Fibroblast of lung (primary cell): ENCODE measurements around the gene SEPTIN12. TPM values are rescaled to one million over a fixed set of nuclear protein-coding genes. Genes with fewer than 3 reads are reported as not detected.

Experiments used
- DNase-seq, 2 donors: peaks; one replicate each; pipeline versions ENCODE4 v3.0.0 to v3.0.0-alpha.2; 2010; ENCODE audit warnings: low read depth in 2 of 2
- H2AFZ ChIP-seq: 2 replicates; pipeline ENCODE4 v1.5.1; 2012; ENCODE audit warnings: low read length, control low read depth, inconsistent platforms
- H3K27ac ChIP-seq: 2 replicates; pipeline ENCODE4 v1.5.1; 2011; ENCODE audit warnings: low read length, control low read depth; ENCODE audit not compliant: insufficient read depth
- H3K27me3 ChIP-seq: 2 replicates; pipeline ENCODE4 v1.5.1; 2011; ENCODE audit warnings: mild to moderate bottlenecking, low read length; ENCODE audit not compliant: control insufficient read depth, insufficient read depth
- H3K36me3 ChIP-seq: 2 replicates; pipeline ENCODE4 v1.5.1; 2011; ENCODE audit warnings: low read length; ENCODE audit not compliant: control insufficient read depth, insufficient read depth
- H3K4me1 ChIP-seq: 2 replicates; pipeline ENCODE4 v1.5.1; 2011; ENCODE audit warnings: low read length; ENCODE audit not compliant: control insufficient read depth, insufficient read depth; ENCODE audit errors: extremely low read depth
- H3K4me2 ChIP-seq: 2 replicates; pipeline ENCODE4 v1.5.1; 2011; ENCODE audit warnings: low read length, control low read depth; ENCODE audit not compliant: insufficient read depth; ENCODE audit errors: extremely low read depth
- H3K4me3 ChIP-seq, 4 experiments: fragments of 200-600 bp in 1 of 4; sonication (generic) in 1 of 4; replicated peaks in 1 of 4; 2 replicates each; pipeline ENCODE4 v1.5.1; 2011 to 2016; ENCODE audit warnings: low read length in 4 of 4, low read depth in 3 of 4, mild to moderate bottlenecking in 3 of 4, control low read depth in 2 of 4, inconsistent platforms in 1 of 4, mixed read lengths in 1 of 4; ENCODE audit not compliant: insufficient read depth in 1 of 4; ENCODE audit errors: control extremely low read depth in 1 of 4
- H3K79me2 ChIP-seq: 2 replicates; pipeline ENCODE4 v1.5.1; 2012; ENCODE audit warnings: mild to moderate bottlenecking, low read length, inconsistent platforms; ENCODE audit not compliant: control insufficient read depth, insufficient read depth
- H3K9ac ChIP-seq: 2 replicates; pipeline ENCODE4 v1.5.1; 2011; ENCODE audit warnings: mild to moderate bottlenecking, low read length, control low read depth; ENCODE audit not compliant: insufficient read depth
- H3K9me3 ChIP-seq: 2 replicates; pipeline ENCODE4 v1.5.1; 2012; ENCODE audit warnings: low read depth, low read length; ENCODE audit not compliant: control insufficient read depth, insufficient read depth
- H4K20me1 ChIP-seq: 2 replicates; pipeline ENCODE4 v1.5.1; 2011; ENCODE audit warnings: low read length; ENCODE audit not compliant: control insufficient read depth, insufficient read depth; ENCODE audit errors: extremely low read depth
- EZH2 ChIP-seq: IDR thresholded peaks from 2 replicates; pipeline ENCODE4 v1.5.1; 2012; ENCODE audit warnings: low read length, control low read depth, mild to moderate bottlenecking; ENCODE audit errors: missing control alignments
- polyA plus RNA-seq, 2 donors: library from polyadenylated mRNA; depleted of rRNA in 1 of 2; stranded (reverse) in 1 of 2; unstranded in 1 of 2; fragments of >200 nt; gene quantifications; 2 replicates each; pipeline ENCODE4 v1.2.1, GENCODE V29; 2011 to 2012; ENCODE audit warnings: missing spikeins in 1 of 2
- total RNA-seq: library from RNA; depleted of rRNA; stranded (reverse); fragments of >200 nt; gene quantifications from 2 replicates; pipeline ENCODE4 v1.2.1, GENCODE V29; 2014
- TF ChIP-seq, protein P1 (sequence below), 2 donors: IDR thresholded peaks in 1 of 2; conservative IDR thresholded peaks in 1 of 2; 1 replicate in 1 of 2; 2 replicates in 1 of 2; pipeline ENCODE4 v1.5.1; 2011 to 2012; ENCODE audit warnings: low read length in 2 of 2, control low read depth in 1 of 2, inconsistent platforms in 1 of 2, low read depth in 1 of 2, mild to moderate bottlenecking in 1 of 2

SEPTIN12 gene
- total and polyA plus RNA-seq, 2 donors (not counting 1 experiment from before 2014, with no cell fraction given) = not detected

DNA sequence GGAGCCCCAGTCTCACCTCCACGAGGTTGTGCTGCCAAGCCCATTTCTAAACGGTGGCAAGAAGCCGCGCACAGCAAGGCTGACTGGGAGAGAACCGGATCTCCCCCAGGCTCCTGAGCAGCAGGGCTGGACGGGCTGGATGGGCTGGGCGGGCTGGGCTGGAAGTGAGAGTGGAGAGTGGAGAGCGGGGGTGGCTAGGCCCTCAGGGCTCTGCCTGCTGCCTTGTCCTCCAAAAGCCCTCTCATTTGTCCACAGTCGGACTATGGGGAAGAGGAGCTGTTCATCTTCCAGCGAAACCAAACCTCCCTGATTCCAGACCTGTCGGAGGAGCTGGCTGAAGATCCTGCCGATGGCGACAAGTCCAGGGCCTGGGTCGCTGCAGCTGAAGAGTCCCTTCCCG is 50.6 kb downstream of the SEPTIN12 start:
- H3K79me2 ChIP-seq = peaks cover 7% of the 10 kb centered on the region
- no peaks in the 10 kb centered on the region for H3K9me3 ChIP-seq
- no peaks in the 10 kb centered on the region for H3K27me3 ChIP-seq
- H3K4me1 ChIP-seq = peaks cover 2% of the 10 kb centered on the region
- H3K4me2 ChIP-seq = no peak overlapping the region
- H2AFZ ChIP-seq = no peak overlapping the region
- H4K20me1 ChIP-seq = no peaks in the 10 kb centered on the region
- no peak overlapping the region for H3K4me3 ChIP-seq
- no peak overlapping the region for H3K27ac ChIP-seq
- no peak overlapping the region for H3K9ac ChIP-seq
- H3K36me3 ChIP-seq = no peaks in the 10 kb centered on the region
- DNase-seq = no peak
- TF ChIP-seq, protein P1, sequence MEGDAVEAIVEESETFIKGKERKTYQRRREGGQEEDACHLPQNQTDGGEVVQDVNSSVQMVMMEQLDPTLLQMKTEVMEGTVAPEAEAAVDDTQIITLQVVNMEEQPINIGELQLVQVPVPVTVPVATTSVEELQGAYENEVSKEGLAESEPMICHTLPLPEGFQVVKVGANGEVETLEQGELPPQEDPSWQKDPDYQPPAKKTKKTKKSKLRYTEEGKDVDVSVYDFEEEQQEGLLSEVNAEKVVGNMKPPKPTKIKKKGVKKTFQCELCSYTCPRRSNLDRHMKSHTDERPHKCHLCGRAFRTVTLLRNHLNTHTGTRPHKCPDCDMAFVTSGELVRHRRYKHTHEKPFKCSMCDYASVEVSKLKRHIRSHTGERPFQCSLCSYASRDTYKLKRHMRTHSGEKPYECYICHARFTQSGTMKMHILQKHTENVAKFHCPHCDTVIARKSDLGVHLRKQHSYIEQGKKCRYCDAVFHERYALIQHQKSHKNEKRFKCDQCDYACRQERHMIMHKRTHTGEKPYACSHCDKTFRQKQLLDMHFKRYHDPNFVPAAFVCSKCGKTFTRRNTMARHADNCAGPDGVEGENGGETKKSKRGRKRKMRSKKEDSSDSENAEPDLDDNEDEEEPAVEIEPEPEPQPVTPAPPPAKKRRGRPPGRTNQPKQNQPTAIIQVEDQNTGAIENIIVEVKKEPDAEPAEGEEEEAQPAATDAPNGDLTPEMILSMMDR (conservative IDR thresholded peaks at IDR 0.05 in 1 of 2, IDR thresholded peaks at IDR 0.05 in 1 of 2; ENCODE audit: low read depth in 1 of 2, low read length in 2 of 2) = no peak
- no peak for TF ChIP-seq EZH2

GRCh38 chr16:4736546-4736945 is 51.6 kb downstream of the SEPTIN12 start:
- no peak overlapping the region for H3K4me2 ChIP-seq
- DNase-seq = no peak
- H3K27me3 ChIP-seq = no peaks in the 10 kb centered on the region
- H3K4me3 ChIP-seq = no peak overlapping the region
- H3K9me3 ChIP-seq = no peaks in the 10 kb centered on the region
- H3K9ac ChIP-seq = no peak overlapping the region
- H4K20me1 ChIP-seq = no peaks in the 10 kb centered on the region
- no peak for TF ChIP-seq EZH2
- TF ChIP-seq, protein P1 (conservative IDR thresholded peaks at IDR 0.05 in 1 of 2, IDR thresholded peaks at IDR 0.05 in 1 of 2; ENCODE audit: low read depth in 1 of 2, low read length in 2 of 2) = no peak
- peaks cover 2% of the 10 kb centered on the region for H3K4me1 ChIP-seq
- peaks cover 11% of the 10 kb centered on the region for H3K79me2 ChIP-seq
- no peak overlapping the region for H2AFZ ChIP-seq
- no peak overlapping the region for H3K27ac ChIP-seq
- no peaks in the 10 kb centered on the region for H3K36me3 ChIP-seq

GRCh38 chr16:4734730-4735535 is 53.2 kb downstream of the SEPTIN12 start:
- peaks cover 1% of the 10 kb centered on the region for H3K36me3 ChIP-seq
- H3K4me1 ChIP-seq = peaks cover 2% of the 10 kb centered on the region
- peak overlapping the region; percentile 94 for H2AFZ ChIP-seq
- H3K79me2 ChIP-seq = peaks cover 11% of the 10 kb centered on the region
- no peaks in the 10 kb centered on the region for H3K27me3 ChIP-seq
- DNase-seq = peak; percentile 71 to 78
- no peaks in the 10 kb centered on the region for H3K9me3 ChIP-seq
- peak overlapping the region; percentile 93 for H3K4me2 ChIP-seq
- peak overlapping the region; percentile 80 to 96 (median 81) for H3K4me3 ChIP-seq
- TF ChIP-seq EZH2 = no peak
- TF ChIP-seq, protein P1 (conservative IDR thresholded peaks at IDR 0.05 in 1 of 2, IDR thresholded peaks at IDR 0.05 in 1 of 2; ENCODE audit: low read depth in 1 of 2, low read length in 2 of 2) = no peak
- no peaks in the 10 kb centered on the region for H4K20me1 ChIP-seq
- H3K9ac ChIP-seq = peak overlapping the region; percentile 75
- H3K27ac ChIP-seq = peak overlapping the region; percentile 70
